ENCODE data around the gene GPR62. TPM values are rescaled to one million over a fixed set of nuclear protein-coding genes. Genes with fewer than 3 reads are reported as not detected.

GPR62 gene
- total and polyA plus RNA-seq, 9 of the 15 experiments (the other 6 are each of a cell fraction or from before 2014, with no cell fraction given), result not detected

DNA sequence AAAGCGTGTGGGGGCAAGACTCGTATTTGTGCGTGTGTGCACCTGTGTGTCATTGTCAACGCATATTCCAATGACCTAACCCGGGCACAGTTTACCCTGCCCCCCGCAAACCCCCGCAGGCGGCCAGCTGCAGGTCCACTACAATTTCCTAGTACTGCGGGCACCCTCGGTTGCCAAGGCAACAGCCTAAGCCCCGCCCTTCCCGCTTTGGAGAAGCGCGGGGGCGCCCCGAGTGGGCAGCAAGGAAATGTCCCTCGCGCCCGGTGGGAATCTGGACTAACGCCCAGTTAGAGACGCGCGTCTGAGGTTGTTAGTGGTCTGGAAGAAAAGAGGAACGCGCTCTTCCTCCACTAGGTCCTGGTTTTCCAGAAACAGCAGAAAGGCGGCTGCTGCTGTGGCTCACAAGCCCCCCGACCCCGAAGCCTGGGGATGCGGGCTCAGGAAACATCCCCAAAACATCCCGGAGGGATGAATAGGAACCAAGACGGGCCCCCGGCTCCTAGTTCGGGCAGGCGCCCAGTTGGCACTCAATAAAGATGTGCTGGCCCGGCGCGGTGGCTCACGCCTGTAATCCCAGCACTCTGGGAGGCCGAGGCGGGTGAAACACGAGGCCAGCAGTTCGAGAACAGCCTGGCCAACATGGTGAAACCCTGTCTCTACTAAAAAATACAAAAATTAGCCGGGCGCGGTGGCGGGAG is 20.8 kb downstream of the GPR62 start:
- FAIRE-seq, result no peak
- ChIA-PET POLR2A (interaction anchor here (1.0 to 3.5 kb wide), 2 partner anchors 14 to 16 kb away, joined by 6 to 19 read pairs; no protein-coding TSS in a partner anchor), CTCF (ENCODE audit: low intra/inter-chr PET ratio) (no interaction called here)
- Histone ChIP-seq H3K4me1 (replicated peaks in 1 of 2; ENCODE audit: control insufficient read depth in 2 of 2, insufficient read depth in 2 of 2, low read length in 2 of 2) (peaks cover 23 to 55% of the 10 kb centered on the region in 2 experiments), H3K27ac (ENCODE audit: extremely low read depth, low read depth, low read length) (no peak overlapping the region), H3K27me3 (ENCODE audit: control insufficient read depth in 2 of 2, insufficient read depth in 2 of 2, low read length in 2 of 2) (no peaks in the 10 kb centered on the region), H3K9ac (ENCODE audit: insufficient read depth in 1 of 2, low read depth in 2 of 2, low read length in 2 of 2) (peak overlapping the region in 1 of 2 experiments; percentile 36; a peak in 1 of 4 replicates), H3K4me2 (ENCODE audit: insufficient read depth, low read length) (peak overlapping the region; percentile 92), H3K9me3 (replicated peaks; ENCODE audit: control insufficient read depth, insufficient read depth, low read depth, low read length) (no peaks in the 10 kb centered on the region), H3K36me3 (ENCODE audit: control insufficient read depth, insufficient read depth, low read length) (peaks cover 13% of the 10 kb centered on the region; the same call in 2 of the 3 replicates), H2AFZ (ENCODE audit: low read depth, low read length) (no peak overlapping the region; the same call in 1 of the 2 replicates), H4K20me1 (replicated peaks; ENCODE audit: control insufficient read depth, insufficient read depth, low read length) (no peaks in the 10 kb centered on the region), H3K9me1 (ENCODE audit: control insufficient read depth, insufficient read depth, low read length) (no peaks in the 10 kb centered on the region), H3K79me2 (ENCODE audit: control insufficient read depth, insufficient read depth, low read length) (peaks cover 45% of the 10 kb centered on the region), H3K4me3 (peak overlapping the region; percentile 62; the same call in 1 of the 2 replicates)
- peak; percentile 65 to 76 (median 67) for DNase-seq (ENCODE audit: extremely low read depth in 1 of 4, low spot score in 3 of 4)
- no TSS peak for BruUV-seq (replicated peaks)
- 21% methylated on average over 13 of the region's 46 CpGs for WGBS (ENCODE audit: insufficient coverage, low coverage, missing lambda C conversion rate)
- in situ Hi-C loops (cut with MboI) (no loop called here), intact Hi-C loops (cut with micrococcal nuclease) (no loop called here)
- peak; percentile 16; the same call in 2 of the 3 replicates for ATAC-seq
- TF ChIP-seq MTA3 (IDR thresholded peaks at IDR 0.05; ENCODE audit: borderline replicate concordance) (no peak), ZNF133 (CRISPR knock-in tag; IDR thresholded peaks at IDR 0.05) (no peak), RB1 (IDR thresholded peaks at IDR 0.05; ENCODE audit: low read depth) (0 out of 2 replicates have a peak, but pooled peaks have one; percentile 13), MTF1 (CRISPR knock-in tag; IDR thresholded peaks at IDR 0.05; ENCODE audit: borderline replicate concordance) (no peak), ZNF217 (CRISPR knock-in tag; IDR thresholded peaks at IDR 0.05) (no peak), ZNF785 (CRISPR knock-in tag; IDR thresholded peaks at IDR 0.05) (no peak), ZKSCAN1 (IDR thresholded peaks at IDR 0.05; ENCODE audit: low read depth, low read length) (no peak; the same call in 1 of the 2 replicates), RFX1 (IDR thresholded peaks at IDR 0.05) (peak; percentile 95), SP1 (CRISPR knock-in tag; IDR thresholded peaks at IDR 0.05) (no peak), SIX5 (IDR thresholded peaks at IDR 0.05; ENCODE audit: borderline replicate concordance in 1 of 2, insufficient read depth in 1 of 2, low read depth in 1 of 2, low read length in 2 of 2) (no peak), MXI1 (IDR thresholded peaks at IDR 0.05; ENCODE audit: low read depth, low read length) (0 out of 2 replicates have a peak, but pooled peaks have one; percentile 24), SMARCE1 (IDR thresholded peaks at IDR 0.05) (no peak), TBL1XR1 (IDR thresholded peaks at IDR 0.05; ENCODE audit: low read length in 2 of 2) (no peak), ZNF184 (CRISPR knock-in tag; IDR thresholded peaks at IDR 0.05) (no peak)
- TF ChIP-seq, protein P1, sequence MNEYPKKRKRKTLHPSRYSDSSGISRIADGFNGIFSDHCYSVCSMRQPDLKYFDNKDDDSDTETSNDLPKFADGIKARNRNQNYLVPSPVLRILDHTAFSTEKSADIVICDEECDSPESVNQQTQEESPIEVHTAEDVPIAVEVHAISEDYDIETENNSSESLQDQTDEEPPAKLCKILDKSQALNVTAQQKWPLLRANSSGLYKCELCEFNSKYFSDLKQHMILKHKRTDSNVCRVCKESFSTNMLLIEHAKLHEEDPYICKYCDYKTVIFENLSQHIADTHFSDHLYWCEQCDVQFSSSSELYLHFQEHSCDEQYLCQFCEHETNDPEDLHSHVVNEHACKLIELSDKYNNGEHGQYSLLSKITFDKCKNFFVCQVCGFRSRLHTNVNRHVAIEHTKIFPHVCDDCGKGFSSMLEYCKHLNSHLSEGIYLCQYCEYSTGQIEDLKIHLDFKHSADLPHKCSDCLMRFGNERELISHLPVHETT (CRISPR knock-in tag; conservative IDR thresholded peaks at IDR 0.05 in 1 of 2, IDR thresholded peaks at IDR 0.05 in 1 of 2), result no peak
- TF ChIP-seq, protein P2, sequence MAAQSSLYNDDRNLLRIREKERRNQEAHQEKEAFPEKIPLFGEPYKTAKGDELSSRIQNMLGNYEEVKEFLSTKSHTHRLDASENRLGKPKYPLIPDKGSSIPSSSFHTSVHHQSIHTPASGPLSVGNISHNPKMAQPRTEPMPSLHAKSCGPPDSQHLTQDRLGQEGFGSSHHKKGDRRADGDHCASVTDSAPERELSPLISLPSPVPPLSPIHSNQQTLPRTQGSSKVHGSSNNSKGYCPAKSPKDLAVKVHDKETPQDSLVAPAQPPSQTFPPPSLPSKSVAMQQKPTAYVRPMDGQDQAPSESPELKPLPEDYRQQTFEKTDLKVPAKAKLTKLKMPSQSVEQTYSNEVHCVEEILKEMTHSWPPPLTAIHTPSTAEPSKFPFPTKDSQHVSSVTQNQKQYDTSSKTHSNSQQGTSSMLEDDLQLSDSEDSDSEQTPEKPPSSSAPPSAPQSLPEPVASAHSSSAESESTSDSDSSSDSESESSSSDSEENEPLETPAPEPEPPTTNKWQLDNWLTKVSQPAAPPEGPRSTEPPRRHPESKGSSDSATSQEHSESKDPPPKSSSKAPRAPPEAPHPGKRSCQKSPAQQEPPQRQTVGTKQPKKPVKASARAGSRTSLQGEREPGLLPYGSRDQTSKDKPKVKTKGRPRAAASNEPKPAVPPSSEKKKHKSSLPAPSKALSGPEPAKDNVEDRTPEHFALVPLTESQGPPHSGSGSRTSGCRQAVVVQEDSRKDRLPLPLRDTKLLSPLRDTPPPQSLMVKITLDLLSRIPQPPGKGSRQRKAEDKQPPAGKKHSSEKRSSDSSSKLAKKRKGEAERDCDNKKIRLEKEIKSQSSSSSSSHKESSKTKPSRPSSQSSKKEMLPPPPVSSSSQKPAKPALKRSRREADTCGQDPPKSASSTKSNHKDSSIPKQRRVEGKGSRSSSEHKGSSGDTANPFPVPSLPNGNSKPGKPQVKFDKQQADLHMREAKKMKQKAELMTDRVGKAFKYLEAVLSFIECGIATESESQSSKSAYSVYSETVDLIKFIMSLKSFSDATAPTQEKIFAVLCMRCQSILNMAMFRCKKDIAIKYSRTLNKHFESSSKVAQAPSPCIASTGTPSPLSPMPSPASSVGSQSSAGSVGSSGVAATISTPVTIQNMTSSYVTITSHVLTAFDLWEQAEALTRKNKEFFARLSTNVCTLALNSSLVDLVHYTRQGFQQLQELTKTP (IDR thresholded peaks at IDR 0.05; ENCODE audit: low read depth in 1 of 2, partially characterized antibody in 2 of 2), result no peak

Data from K562 (cell line).